Activated B cell treated with CpG ODN at 0.5 μM for 24 hours (primary cell): ENCODE measurements around the gene ENOX1. TPM values are rescaled to one million over a fixed set of nuclear protein-coding genes. Genes with fewer than 3 reads are reported as not detected.
"Not testable (repeated sequence)": the region's sequence is repeated elsewhere in the genome, so short reads cannot be mapped to it uniquely, and the experiment has no call there.

Source experiments
- ATAC-seq: fragments of 200-7000 bp; cut with Tn5 transposase; one replicate; pipeline ENCODE4 v1.10.0; 2021; ENCODE audit warnings: low read depth, mild to moderate bottlenecking, moderate library complexity
- CTCF ChIA-PET: fragments of 350-600 bp; sonication (Branson Sonifier 250); formaldehyde crosslinking; loops from one replicate; lab custom pipeline; 2021; ENCODE audit warnings: antibody characterized with exemption; lab: Charles Lee
- POLR2A ChIA-PET: fragments of 350-600 bp; sonication (Branson Sonifier 250); formaldehyde crosslinking; loops from one replicate; lab custom pipeline; 2021; ENCODE audit warnings: antibody characterized with exemption; lab: Charles Lee
- DNase-seq: peaks from one replicate; pipeline ENCODE4 v3.0.0; 2022
- H3K27ac Mint-ChIP-seq: one replicate; pipeline ENCODE4 v1.8.0; 2020; ENCODE audit warnings: mixed read lengths
- H3K27me3 Mint-ChIP-seq: one replicate; pipeline ENCODE4 v1.8.0; 2021; ENCODE audit warnings: mixed read lengths
- H3K36me3 Mint-ChIP-seq: one replicate; pipeline ENCODE4 v1.8.0; 2021; ENCODE audit warnings: low read depth, mixed read lengths
- H3K4me1 Mint-ChIP-seq: one replicate; pipeline ENCODE4 v1.8.0; 2021; ENCODE audit warnings: mixed read lengths
- H3K4me3 Mint-ChIP-seq: one replicate; pipeline ENCODE4 v1.8.0; 2020; ENCODE audit warnings: mild to moderate bottlenecking, mixed read lengths
- H3K9me3 Mint-ChIP-seq: one replicate; pipeline ENCODE4 v1.8.0; 2020; ENCODE audit warnings: mixed read lengths
- intact Hi-C: fragments of 100-400 bp; cut with micrococcal nuclease; formaldehyde crosslinking; loops from one replicate; pipeline ENCODE4 v1.15.1; 2024
- total RNA-seq: library from RNA; stranded (reverse); gene quantifications from 2 replicates; pipeline ENCODE4 v1.2.3, GENCODE V29; 2022
- TF ChIP-seq, protein P1 (sequence below): fragments of 200-600 bp; IDR thresholded peaks from one replicate; pipeline ENCODE4 v1.8.0; 2022; ENCODE audit warnings: antibody characterized with exemption, mild to moderate bottlenecking

ENOX1 gene
- total RNA-seq, 1 donor from 2014 or later = not detected

DNA sequence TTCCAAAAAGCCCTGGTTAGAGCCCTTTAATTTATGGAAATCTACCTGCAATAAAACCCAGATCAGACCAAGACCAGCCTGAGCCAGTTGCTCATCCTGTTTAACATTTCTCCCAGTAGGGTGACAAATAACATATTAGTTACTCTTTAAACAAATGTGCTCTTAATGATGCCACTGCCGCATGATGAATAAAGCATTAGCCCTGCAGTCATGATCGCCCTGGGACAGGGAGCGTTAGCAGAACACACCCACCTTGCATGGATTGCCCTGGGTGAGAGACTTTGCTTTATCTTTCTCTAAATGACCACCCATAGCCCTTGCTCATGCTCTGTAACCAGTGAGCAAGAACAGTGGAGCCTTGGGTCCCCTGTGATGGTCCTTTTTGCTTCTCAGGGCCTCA, 362.4 kb downstream of the ENOX1 start:
- ATAC-seq (no peak), DNase-seq (no peak)
- H3K4me3 Mint-ChIP-seq = no peak overlapping the region
- ChIA-PET POLR2A (no interaction called here), CTCF (no interaction called here)
- no peaks in the 10 kb centered on the region for H3K4me1 Mint-ChIP-seq
- peaks cover 3% of the 10 kb centered on the region for H3K27me3 Mint-ChIP-seq
- H3K27ac Mint-ChIP-seq = no peak overlapping the region
- H3K36me3 Mint-ChIP-seq = no peaks in the 10 kb centered on the region
- TF ChIP-seq, protein P1, sequence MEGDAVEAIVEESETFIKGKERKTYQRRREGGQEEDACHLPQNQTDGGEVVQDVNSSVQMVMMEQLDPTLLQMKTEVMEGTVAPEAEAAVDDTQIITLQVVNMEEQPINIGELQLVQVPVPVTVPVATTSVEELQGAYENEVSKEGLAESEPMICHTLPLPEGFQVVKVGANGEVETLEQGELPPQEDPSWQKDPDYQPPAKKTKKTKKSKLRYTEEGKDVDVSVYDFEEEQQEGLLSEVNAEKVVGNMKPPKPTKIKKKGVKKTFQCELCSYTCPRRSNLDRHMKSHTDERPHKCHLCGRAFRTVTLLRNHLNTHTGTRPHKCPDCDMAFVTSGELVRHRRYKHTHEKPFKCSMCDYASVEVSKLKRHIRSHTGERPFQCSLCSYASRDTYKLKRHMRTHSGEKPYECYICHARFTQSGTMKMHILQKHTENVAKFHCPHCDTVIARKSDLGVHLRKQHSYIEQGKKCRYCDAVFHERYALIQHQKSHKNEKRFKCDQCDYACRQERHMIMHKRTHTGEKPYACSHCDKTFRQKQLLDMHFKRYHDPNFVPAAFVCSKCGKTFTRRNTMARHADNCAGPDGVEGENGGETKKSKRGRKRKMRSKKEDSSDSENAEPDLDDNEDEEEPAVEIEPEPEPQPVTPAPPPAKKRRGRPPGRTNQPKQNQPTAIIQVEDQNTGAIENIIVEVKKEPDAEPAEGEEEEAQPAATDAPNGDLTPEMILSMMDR = no peak
- H3K9me3 Mint-ChIP-seq = no peaks in the 10 kb centered on the region
- intact Hi-C loops = no loop called here

DNA sequence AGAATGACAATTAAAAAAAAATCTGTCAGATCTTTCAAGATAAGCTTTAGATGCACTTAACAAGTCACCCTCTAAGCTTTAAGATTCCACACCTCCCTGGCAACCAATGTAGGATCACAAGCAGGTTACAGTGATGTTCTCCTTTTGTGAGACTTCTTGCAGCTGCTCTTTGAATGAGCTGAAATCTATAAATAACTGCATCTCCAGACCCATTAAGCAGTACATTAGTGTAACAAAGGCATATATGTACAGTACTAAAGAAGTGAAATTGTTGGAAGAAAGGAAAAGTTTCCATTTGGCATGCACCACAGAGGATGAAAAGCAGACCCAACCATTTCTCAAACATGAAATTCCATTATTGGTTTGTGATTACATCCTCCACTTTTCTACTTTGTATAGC, 364.7 kb downstream of the ENOX1 start:
- ChIA-PET CTCF (no interaction called here), POLR2A (no interaction called here)
- H3K27ac Mint-ChIP-seq = no peak overlapping the region
- TF ChIP-seq, protein P1 = no peak
- no peaks in the 10 kb centered on the region for H3K36me3 Mint-ChIP-seq
- ATAC-seq (no peak), DNase-seq (no peak)
- intact Hi-C loops = no loop called here
- peaks cover 3% of the 10 kb centered on the region for H3K27me3 Mint-ChIP-seq
- H3K4me1 Mint-ChIP-seq = no peaks in the 10 kb centered on the region
- H3K4me3 Mint-ChIP-seq = no peak overlapping the region
- H3K9me3 Mint-ChIP-seq = no peaks in the 10 kb centered on the region

DNA sequence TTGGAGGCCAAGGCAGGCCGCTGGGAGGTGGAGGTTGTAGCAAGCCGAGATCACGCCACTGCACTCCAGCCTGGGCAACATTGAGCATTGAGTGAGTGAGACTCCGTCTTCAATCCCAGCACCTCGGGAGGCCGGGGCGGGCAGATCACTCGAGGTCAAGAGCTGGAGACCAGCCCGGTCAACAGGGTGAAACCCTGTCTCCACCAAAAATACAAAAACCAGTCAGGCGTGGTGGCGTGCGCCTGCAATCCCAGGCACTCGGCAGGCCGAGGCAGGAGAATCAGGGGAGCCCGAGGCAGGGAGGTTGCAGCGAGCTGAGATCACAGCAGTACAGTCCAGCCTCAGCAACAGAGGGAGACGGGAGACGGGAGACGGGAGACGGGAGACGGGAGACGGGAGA, 369.9 kb downstream of the ENOX1 start:
- H3K27ac Mint-ChIP-seq, POLR2A ChIA-PET, H3K4me1 Mint-ChIP-seq, DNase-seq, H3K9me3 Mint-ChIP-seq, H3K27me3 Mint-ChIP-seq, H3K36me3 Mint-ChIP-seq, intact Hi-C loops, ATAC-seq, CTCF ChIA-PET, H3K4me3 Mint-ChIP-seq: not testable (repeated sequence)

DNA sequence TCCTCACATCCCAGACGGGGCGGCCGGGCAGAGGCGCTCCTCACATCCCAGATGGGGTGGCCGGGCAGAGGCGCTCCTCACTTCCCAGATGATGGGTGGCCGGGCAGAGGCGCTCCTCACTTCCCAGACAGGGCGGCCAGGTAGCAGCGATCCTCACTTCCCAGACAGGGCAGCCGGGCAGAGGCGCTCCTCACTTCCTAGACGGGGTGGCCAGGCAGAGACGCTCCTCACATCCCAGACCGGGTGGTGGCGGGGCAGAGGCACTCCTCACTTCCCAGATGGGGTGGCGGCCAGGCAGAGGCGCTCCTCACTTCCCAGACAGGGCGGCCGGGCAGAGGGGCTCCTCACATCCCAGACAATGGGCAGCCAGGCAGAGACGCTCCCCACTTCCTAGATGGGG, 370.4 kb downstream of the ENOX1 start:
- not testable (repeated sequence) for H3K4me3 Mint-ChIP-seq

DNA sequence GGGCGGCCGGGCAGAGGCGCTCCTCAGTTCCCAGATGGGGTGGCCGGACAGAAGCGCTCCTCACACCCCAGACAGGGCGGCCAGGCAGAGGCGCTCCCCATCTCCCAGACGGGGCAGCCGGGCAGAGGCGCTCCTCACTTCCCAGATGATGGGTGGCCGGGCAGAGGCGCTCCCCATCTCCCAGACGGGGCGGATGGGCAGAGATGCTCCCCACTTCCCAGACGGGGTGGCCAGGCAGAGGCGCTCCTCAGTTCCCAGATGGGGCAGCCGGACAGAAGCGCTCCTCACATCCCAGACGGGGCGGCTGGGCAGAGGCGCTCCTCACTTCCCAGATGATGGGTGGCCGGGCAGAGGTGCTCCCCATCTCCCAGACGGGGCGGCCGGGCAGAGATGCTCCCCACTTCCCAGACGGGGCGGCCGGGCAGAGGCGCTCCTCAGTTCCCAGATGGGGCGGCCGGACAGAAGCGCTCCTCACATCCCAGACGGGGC, 370.8 kb downstream of the ENOX1 start:
- H3K27me3 Mint-ChIP-seq, H3K27ac Mint-ChIP-seq, H3K4me3 Mint-ChIP-seq, DNase-seq, intact Hi-C loops, ATAC-seq, POLR2A ChIA-PET, CTCF ChIA-PET, H3K36me3 Mint-ChIP-seq, H3K4me1 Mint-ChIP-seq, H3K9me3 Mint-ChIP-seq: not testable (repeated sequence)

More for the DNA sequence above, 370.4 kb downstream of the ENOX1 start:
- CTCF ChIA-PET, DNase-seq, H3K4me1 Mint-ChIP-seq, H3K36me3 Mint-ChIP-seq, H3K9me3 Mint-ChIP-seq, H3K27me3 Mint-ChIP-seq, POLR2A ChIA-PET, intact Hi-C loops, H3K27ac Mint-ChIP-seq, ATAC-seq: not testable (repeated sequence)

DNA sequence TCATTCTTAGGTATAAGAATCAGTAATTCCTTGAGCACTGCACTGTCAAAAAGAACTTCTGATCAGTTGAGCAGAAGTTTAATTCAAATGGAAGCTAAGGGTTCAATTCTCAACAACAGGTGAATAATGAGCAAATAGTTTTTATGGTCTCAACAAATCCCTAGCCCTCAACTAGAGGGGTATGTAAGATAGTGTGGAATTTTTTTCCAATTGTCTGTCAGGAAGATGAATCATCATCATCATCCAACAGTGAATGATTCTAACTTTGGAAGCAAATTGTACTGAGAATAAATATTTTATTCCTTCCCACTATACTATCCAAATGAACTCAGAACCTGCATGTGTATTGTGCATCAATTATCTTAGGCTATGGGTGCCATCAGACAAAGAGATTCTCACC, 372.7 kb downstream of the ENOX1 start:
- Mint-ChIP-seq H3K27me3 (peaks cover 5% of the 10 kb centered on the region), H3K36me3 (no peaks in the 10 kb centered on the region), H3K4me1 (no peaks in the 10 kb centered on the region), H3K4me3 (no peak overlapping the region), H3K27ac (no peak overlapping the region), H3K9me3 (no peaks in the 10 kb centered on the region)
- ATAC-seq (no peak), DNase-seq (no peak)
- ChIA-PET POLR2A (no interaction called here), CTCF (no interaction called here)
- intact Hi-C loops = no loop called here
- TF ChIP-seq, protein P1 = no peak

DNA sequence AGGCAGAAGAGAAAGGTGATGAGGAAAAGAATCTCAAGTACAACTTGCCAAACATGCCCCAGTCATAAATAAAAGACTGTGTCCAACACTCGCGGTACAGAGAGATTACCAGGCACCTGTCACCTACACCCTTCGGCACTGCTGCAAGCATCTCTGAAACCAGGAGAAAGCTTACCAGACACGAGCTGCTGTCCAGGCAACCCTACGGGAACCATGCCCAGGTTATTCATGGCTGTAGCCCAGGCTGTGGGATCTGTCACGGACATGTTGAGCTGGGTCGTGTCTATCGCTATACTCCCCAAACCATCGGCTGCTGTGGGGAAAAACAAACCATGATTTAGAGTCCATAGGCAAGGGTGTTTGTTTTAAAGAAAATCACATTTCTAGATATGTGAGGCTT, 375.0 kb downstream of the ENOX1 start:
- H3K36me3 Mint-ChIP-seq = no peaks in the 10 kb centered on the region
- intact Hi-C loops = no loop called here
- ATAC-seq (no peak), DNase-seq (no peak)
- H3K9me3 Mint-ChIP-seq = no peaks in the 10 kb centered on the region
- ChIA-PET POLR2A (no interaction called here), CTCF (no interaction called here)
- H3K27ac Mint-ChIP-seq = no peak overlapping the region
- H3K4me1 Mint-ChIP-seq = no peaks in the 10 kb centered on the region
- H3K4me3 Mint-ChIP-seq = no peak overlapping the region
- H3K27me3 Mint-ChIP-seq = peaks cover 8% of the 10 kb centered on the region
- TF ChIP-seq, protein P1 = no peak
